SK-MEL-5 (cell line): ENCODE results near the gene CAMP. TPM values are rescaled to one million over a fixed set of nuclear protein-coding genes. Genes with fewer than 3 reads are reported as not detected.

ENCODE experiments used
- DNase-seq: peaks from one replicate; pipeline ENCODE4 v3.0.0-alpha.2; 2016; ENCODE audit warnings: low read depth, low spot score
- in situ Hi-C: cut with HindIII; loops from 2 replicates; pipeline ENCODE4 v1.10.0; 2016; ENCODE audit warnings: low sequenced_read_pairs, high pct_unique_total_duplicates, low pct_unique_long_range_greater_than_20kb
- small RNA-seq, 2 experiments: library from RNA; depleted of rRNA; stranded (forward); fragments of <200 nt; gene quantifications; one replicate each; pipeline ENCODE3, GENCODE V24; 2014
- total RNA-seq: library from RNA; depleted of rRNA; stranded (reverse); fragments of >200 nt; shearing (Covaris generic); gene quantifications from 2 replicates; pipeline ENCODE4 v1.2.3, GENCODE V29; 2014; rRNA removed

Gene CAMP
- total RNA-seq, 1 experiment from 2014 or later = not detected

DNA sequence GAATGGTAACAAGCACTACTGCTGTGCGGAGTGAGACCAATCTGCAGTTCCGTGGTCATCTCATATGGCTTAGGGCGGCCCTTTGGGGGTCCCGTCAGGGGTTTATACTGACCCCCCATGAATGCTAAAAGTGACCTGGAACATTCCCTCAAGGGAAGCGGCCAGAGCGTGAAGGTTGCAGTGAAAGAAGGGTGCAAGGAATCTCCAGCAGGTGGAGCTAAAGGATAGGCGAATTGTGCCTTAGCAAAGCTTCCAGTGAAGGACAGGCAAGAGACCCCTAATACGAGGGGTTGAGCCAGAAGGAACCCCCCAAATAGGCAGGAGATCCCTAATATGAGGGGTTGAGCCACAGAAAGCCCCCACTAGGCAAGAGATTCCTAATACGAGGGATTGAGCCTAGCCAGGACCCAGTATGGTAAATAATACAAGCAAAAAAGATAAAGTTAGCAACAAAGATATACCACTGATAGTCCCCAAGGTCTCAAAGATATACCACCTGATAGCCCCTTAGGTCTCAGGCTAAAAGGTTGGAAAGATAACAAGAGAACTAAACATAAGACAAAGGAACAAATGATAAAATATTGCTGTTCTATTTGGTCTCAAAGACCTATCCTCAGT, 50.4 kb downstream of the CAMP start:
- in situ Hi-C loops = no loop called here
- DNase-seq = peak; percentile 76

DNA sequence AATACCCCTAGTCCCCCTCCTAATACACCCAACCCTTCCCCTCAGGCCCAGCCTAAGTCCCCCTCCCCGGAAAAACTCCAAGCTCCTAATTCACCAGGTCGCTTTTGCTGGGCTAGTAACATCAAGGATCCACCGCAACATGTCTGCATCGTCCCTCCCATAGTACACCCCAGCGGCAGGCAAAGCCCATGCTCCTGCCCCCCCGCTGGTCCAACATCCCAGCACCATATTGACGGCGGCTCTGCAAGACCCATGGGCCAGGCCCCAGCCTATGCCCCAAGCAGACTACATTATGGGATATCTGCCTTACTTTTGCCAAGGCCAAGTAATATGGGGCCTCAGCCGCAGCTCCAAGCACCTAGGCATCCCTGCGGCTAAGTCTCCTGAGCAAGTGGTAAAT, 51.2 kb downstream of the CAMP start:
- DNase-seq = no peak
- in situ Hi-C loops = no loop called here

Small RNA genes within 50 kb of the gene (small RNA-seq; reads per million reads assigned to genes)
- gene MIR4443 = 0 reads per million in 2 experiments
- 0 to 0.19 reads per million in 2 experiments for gene NDUFB1P1
- gene RNU7-128P = 0 reads per million in 2 experiments

Other genes starting within 250 kb of the CAMP start
- gene MAP4, start 207.1 kb upstream of the CAMP start, total RNA-seq = 55.3 and 61.9 TPM in 2 replicates
- gene CDC25A, start 35.1 kb upstream of the CAMP start, total RNA-seq = 14.9 and 16.1 TPM in 2 replicates
- gene ZNF589, start 17.6 kb downstream of the CAMP start, total RNA-seq = 8.9 and 9.8 TPM in 2 replicates
- gene NME6, start 77.9 kb downstream of the CAMP start, total RNA-seq = 25.5 and 32.7 TPM in 2 replicates
- not detected in 2 replicates for gene SPINK8, start 110.2 kb downstream of the CAMP start, total RNA-seq
- gene FBXW12, start 148.7 kb downstream of the CAMP start, total RNA-seq = not detected in 2 replicates
- 4.9 and 7.4 TPM in 2 replicates for gene PLXNB1, start 206.6 kb downstream of the CAMP start, total RNA-seq
- gene CCDC51, start 216.6 kb downstream of the CAMP start, total RNA-seq = 41.6 and 43.8 TPM in 2 replicates
- 412 and 439 TPM in 2 replicates for gene TMA7, start 216.8 kb downstream of the CAMP start, total RNA-seq
- gene ATRIP, start 223.2 kb downstream of the CAMP start, total RNA-seq = 5.5 and 7.7 TPM in 2 replicates